HCT116 (cell line): Measurements from ENCODE around the gene LIMS2. TPM values are rescaled to one million over a fixed set of nuclear protein-coding genes. Genes with fewer than 3 reads are reported as not detected.

Experiments
- ATAC-seq: fragments of 200-7000 bp; cut with Tn5 transposase; 2 replicates; pipeline ENCODE4 v1.9.1; 2020; ENCODE audit warnings: mild to moderate bottlenecking, moderate library complexity
- BruUV-seq: library from RNA; stranded (reverse); fragments of 400-500 nt; replicated peaks from 2 replicates; lab custom pipeline; 2021; lab: Mats Ljungman, UMichigan
- CTCF ChIA-PET: fragments of 300-600 bp; sonication (Branson Sonifier 250); formaldehyde crosslinking; loops from one replicate; lab custom pipeline; 2021; ENCODE audit warnings: antibody characterized with exemption; lab: Charles Lee
- POLR2A ChIA-PET: fragments of 300-600, 350-600 bp; sonication (Branson Sonifier 250); formaldehyde crosslinking; loops from one replicate; lab custom pipeline; 2021; ENCODE audit warnings: antibody characterized with exemption; lab: Charles Lee
- RAD21 ChIA-PET, 2 experiments: fragments of 300-600 bp; sonication (Branson Sonifier 250); formaldehyde crosslinking; loops; one replicate each; lab custom pipeline; 2023; ENCODE audit warnings: low total read pairs in 2 of 2; ENCODE audit not compliant: uncharacterized antibody in 2 of 2, unreplicated experiment in 2 of 2, low non-redundant PET in 1 of 2; lab: Charles Lee
- DNase-seq: peaks from one replicate; pipeline ENCODE4 v3.0.0-alpha.2; 2010; ENCODE audit warnings: low read depth, low spot score
- H2AFZ ChIP-seq: fragments of 200-600 bp; shearing (Covaris generic), sonication (generic); 2 replicates; pipeline ENCODE4 v1.6.1; 2017; ENCODE audit warnings: low read depth, mixed run types, mixed read lengths, antibody characterized with exemption, low read length; ENCODE audit not compliant: poor library complexity, severe bottlenecking
- H3K27ac ChIP-seq: 2 replicates; pipeline ENCODE4 v1.5.1; 2012; ENCODE audit warnings: low read depth, low read length
- H3K27me3 ChIP-seq: fragments of 200-600 bp; sonication (generic); 2 replicates; pipeline ENCODE4 v1.6.1; 2016; ENCODE audit warnings: mixed run types, low read length, mixed read lengths; ENCODE audit not compliant: insufficient read depth
- H3K36me3 ChIP-seq, 2 experiments: fragments of 200-500 bp in 1 of 2; fragments of 200-600 bp in 1 of 2; sonication (Bioruptor generic) in 1 of 2; sonication (generic) in 1 of 2; 2 replicates each; pipeline versions ENCODE4 v1.5.1 to v1.6.1; 2014 to 2016; ENCODE audit warnings: low read length in 2 of 2, inconsistent platforms in 1 of 2, mixed read lengths in 1 of 2, mixed run types in 1 of 2; ENCODE audit not compliant: insufficient read depth in 2 of 2, control insufficient read depth in 1 of 2
- H3K4me1 ChIP-seq, 2 experiments: fragments of 200-600 bp in 1 of 2; sonication (generic) in 1 of 2; 2 replicates each; pipeline versions ENCODE4 v1.5.1 to v1.6.1; 2012 to 2017; ENCODE audit warnings: low read length in 2 of 2, inconsistent platforms in 1 of 2, mild to moderate bottlenecking in 1 of 2, mixed read lengths in 1 of 2, mixed run types in 1 of 2, moderate library complexity in 1 of 2; ENCODE audit not compliant: insufficient read depth in 2 of 2, control insufficient read depth in 1 of 2
- H3K4me2 ChIP-seq: fragments of 200-600 bp; sonication (generic); 2 replicates; pipeline ENCODE4 v1.6.1; 2017; ENCODE audit warnings: mixed run types, low read length, mixed read lengths
- H3K4me3 ChIP-seq, 2 experiments: fragments of 200-600 bp in 1 of 2; sonication (generic) in 1 of 2; replicated peaks in 1 of 2; 2 replicates each; pipeline ENCODE4 v1.5.1; 2011 to 2016; ENCODE audit warnings: low read length in 2 of 2, control low read depth in 1 of 2, low read depth in 1 of 2, mild to moderate bottlenecking in 1 of 2, mixed read lengths in 1 of 2, mixed run types in 1 of 2
- H3K79me2 ChIP-seq: fragments of 200-600 bp; sonication (generic); 2 replicates; pipeline ENCODE4 v1.6.1; 2017; ENCODE audit warnings: mild to moderate bottlenecking, mixed run types, low read length, moderate library complexity, mixed read lengths; ENCODE audit not compliant: insufficient read depth
- H3K9ac ChIP-seq: fragments of 200-600 bp; sonication (generic); 2 replicates; pipeline ENCODE4 v1.6.1; 2016; ENCODE audit warnings: low read length, mixed read lengths
- H3K9me2 ChIP-seq: fragments of 200-600 bp; sonication (generic), shearing (Covaris generic); 2 replicates; pipeline ENCODE4 v1.6.1; 2017; ENCODE audit warnings: mixed run types, mild to moderate bottlenecking, moderate library complexity; ENCODE audit not compliant: insufficient read depth
- H3K9me3 ChIP-seq, 2 experiments: fragments of 200-500 bp in 1 of 2; fragments of 200-600 bp in 1 of 2; sonication (Bioruptor generic) in 1 of 2; sonication (generic) in 1 of 2; 2 replicates each; pipeline ENCODE4 v1.6.1; 2014 to 2017; ENCODE audit warnings: low read length in 2 of 2, mixed read lengths in 2 of 2, inconsistent platforms in 1 of 2, low read depth in 1 of 2, mild to moderate bottlenecking in 1 of 2, mixed run types in 1 of 2, moderate library complexity in 1 of 2; ENCODE audit not compliant: control insufficient read depth in 1 of 2, insufficient read depth in 1 of 2
- H4K20me1 ChIP-seq: fragments of 200-600 bp; sonication (generic), shearing (Covaris generic); 2 replicates; pipeline ENCODE4 v1.6.1; 2017; ENCODE audit warnings: mixed run types, mild to moderate bottlenecking, moderate library complexity; ENCODE audit not compliant: insufficient read depth
- CBX3 ChIP-seq: IDR thresholded peaks from 2 replicates; pipeline ENCODE4 v1.6.1; 2012; ENCODE audit warnings: low read depth
- CEBPB ChIP-seq: IDR thresholded peaks from 2 replicates; pipeline ENCODE4 v1.6.1; 2012; ENCODE audit warnings: low read depth
- EGR1 ChIP-seq: IDR thresholded peaks from 2 replicates; pipeline ENCODE4 v1.6.1; 2012; ENCODE audit warnings: low read depth
- EZH2phosphoT487 ChIP-seq: fragments of 200-600 bp; IDR thresholded peaks from 2 replicates; pipeline ENCODE4 v1.6.1; 2018; ENCODE audit warnings: antibody characterized with exemption, borderline replicate concordance
- FOSL1 ChIP-seq: IDR thresholded peaks from 2 replicates; pipeline ENCODE4 v1.6.1; 2012; ENCODE audit warnings: low read depth
- POLR2A ChIP-seq: IDR thresholded peaks from 2 replicates; pipeline ENCODE4 v1.7.0; 2011; ENCODE audit warnings: borderline replicate concordance; ENCODE audit not compliant: insufficient read depth, insufficient read length; ENCODE audit errors: extremely low read depth
- POLR2AphosphoS5 ChIP-seq: IDR thresholded peaks from 2 replicates; pipeline ENCODE4 v1.6.1; 2011; ENCODE audit warnings: mild to moderate bottlenecking, low read depth, low read length, moderate library complexity
- RAD21 ChIP-seq: IDR thresholded peaks from 2 replicates; pipeline ENCODE4 v1.6.1; 2012; ENCODE audit warnings: low read depth, mild to moderate bottlenecking
- SIN3A ChIP-seq: IDR thresholded peaks from 2 replicates; pipeline ENCODE4 v1.6.1; 2012; ENCODE audit warnings: low read depth
- SRF ChIP-seq: IDR thresholded peaks from 2 replicates; pipeline ENCODE4 v1.6.1; 2012; ENCODE audit warnings: low read depth
- TCF7L2 ChIP-seq: IDR thresholded peaks from 2 replicates; pipeline ENCODE4 v1.7.0; 2011; ENCODE audit warnings: borderline replicate concordance, inconsistent platforms; ENCODE audit not compliant: insufficient read depth, insufficient read length; ENCODE audit errors: extremely low read depth
- YY1 ChIP-seq: IDR thresholded peaks from 2 replicates; pipeline ENCODE4 v1.6.1; 2011; ENCODE audit warnings: low read length, low read depth, moderate library complexity, mild to moderate bottlenecking; ENCODE audit not compliant: insufficient replicate concordance; ENCODE audit errors: extremely low read depth
- ZBTB33 ChIP-seq: IDR thresholded peaks from 2 replicates; pipeline ENCODE4 v1.6.1; 2011; ENCODE audit warnings: mild to moderate bottlenecking, low read length, moderate library complexity; ENCODE audit not compliant: insufficient replicate concordance; ENCODE audit errors: extremely low read depth
- ZFX ChIP-seq: fragments of 450-650 bp; IDR thresholded peaks from 2 replicates; pipeline ENCODE4 v1.6.1; 2017
- intact Hi-C: fragments of 100-400 bp; cut with micrococcal nuclease; formaldehyde crosslinking; loops from 2 replicates; pipeline ENCODE4 v1.10.0; 2022
- total RNA-seq: library from RNA; stranded (reverse); gene quantifications from one replicate; pipeline ENCODE4 v1.2.1, GENCODE V29; 2021; ENCODE audit not compliant: unreplicated experiment
- TF ChIP-seq, protein P1 (sequence below): IDR thresholded peaks from 2 replicates; pipeline ENCODE4 v1.6.1; 2012
- TF ChIP-seq, protein P2 (sequence below): IDR thresholded peaks from 2 replicates; pipeline ENCODE4 v1.6.1; 2012; ENCODE audit warnings: low read depth

The LIMS2 gene
- total RNA-seq, 1 experiment from 2014 or later: 3.7 TPM

DNA sequence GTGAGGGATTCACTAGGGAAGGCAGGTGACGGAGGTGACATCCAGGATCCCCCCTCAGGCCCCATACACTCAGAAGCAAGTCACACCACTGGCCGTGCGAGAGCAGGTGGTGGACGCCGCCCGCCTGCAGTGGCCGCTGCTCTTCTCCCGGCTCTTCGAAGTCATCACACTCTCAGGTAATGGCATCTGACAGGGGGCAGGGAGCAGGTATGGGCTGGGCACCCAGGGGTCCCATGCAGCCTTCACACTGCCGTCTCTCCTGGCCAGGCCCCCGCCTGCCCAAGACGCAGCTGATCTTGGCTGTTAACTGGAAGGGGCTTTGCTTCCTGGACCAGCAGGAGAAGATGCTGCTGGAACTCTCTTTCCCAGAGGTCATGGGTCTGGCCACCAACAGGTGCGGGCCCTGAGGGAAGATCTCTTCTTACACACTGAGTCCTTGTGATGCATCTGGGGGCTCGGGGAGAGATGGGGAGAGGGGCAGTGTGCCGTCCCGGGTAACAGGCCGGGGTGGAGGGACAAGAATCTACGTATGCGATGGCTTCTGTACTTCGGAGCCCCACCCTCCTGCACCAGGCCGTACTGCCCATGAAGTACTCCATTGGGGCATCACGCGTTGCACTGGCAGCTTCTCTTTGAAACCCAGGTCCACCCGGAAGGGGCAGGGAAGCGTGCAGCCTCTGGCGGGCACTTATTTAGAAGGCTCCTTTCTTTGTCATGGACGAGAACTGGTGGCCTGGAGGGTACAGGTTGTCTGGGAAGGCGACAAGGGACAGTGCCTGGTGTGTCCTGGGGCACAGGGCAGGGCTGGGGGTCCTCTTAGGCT is 48.2 kb downstream of the LIMS2 start (continued):
- no peak for TF ChIP-seq ZFX
- TF ChIP-seq, protein P1, sequence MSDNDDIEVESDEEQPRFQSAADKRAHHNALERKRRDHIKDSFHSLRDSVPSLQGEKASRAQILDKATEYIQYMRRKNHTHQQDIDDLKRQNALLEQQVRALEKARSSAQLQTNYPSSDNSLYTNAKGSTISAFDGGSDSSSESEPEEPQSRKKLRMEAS: no peak
- TF ChIP-seq SRF: no peak
- no peak for TF ChIP-seq RAD21
- TF ChIP-seq POLR2AphosphoS5: no peak
- TF ChIP-seq TCF7L2: no peak
- no peak for TF ChIP-seq EZH2phosphoT487

DNA sequence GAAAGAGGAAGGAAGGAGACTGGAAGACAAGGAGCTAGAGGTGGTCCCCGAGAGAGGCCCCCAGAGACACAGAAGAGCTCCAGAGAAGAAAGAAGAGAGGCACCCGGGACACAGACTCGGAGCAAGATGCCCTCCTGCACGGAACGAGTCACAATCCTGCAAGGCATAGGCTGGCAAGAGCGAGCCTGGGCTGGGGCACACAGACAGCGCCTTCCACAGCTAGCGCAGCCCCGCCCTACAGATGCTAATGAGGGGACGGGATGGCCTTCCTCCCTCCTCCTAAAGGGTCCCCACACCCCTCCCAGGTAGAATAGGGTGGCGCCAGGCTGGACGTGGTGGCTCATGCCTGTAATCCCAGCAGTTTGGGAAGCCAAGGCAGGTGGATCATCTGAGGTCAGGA is 49.2 kb downstream of the LIMS2 start:
- no peak overlapping the region for H3K27ac ChIP-seq
- DNase-seq: no peak
- no peak overlapping the region for H3K4me2 ChIP-seq
- ChIA-PET CTCF (no interaction called here), POLR2A (no interaction called here), RAD21 (no interaction called here)
- intact Hi-C loops: no loop called here
- H3K36me3 ChIP-seq: no peaks in the 10 kb centered on the region
- H3K9ac ChIP-seq: no peak overlapping the region
- no peak overlapping the region for H2AFZ ChIP-seq
- no peak overlapping the region for H3K4me3 ChIP-seq
- BruUV-seq: no TSS peak
- no peaks in the 10 kb centered on the region for H3K9me2 ChIP-seq
- no peaks in the 10 kb centered on the region for H3K79me2 ChIP-seq
- H3K27me3 ChIP-seq: no peaks in the 10 kb centered on the region
- no peaks in the 10 kb centered on the region for H4K20me1 ChIP-seq
- no peak for ATAC-seq
- H3K9me3 ChIP-seq: no peaks in the 10 kb centered on the region
- peaks cover 0 to 20% of the 10 kb centered on the region in 2 experiments; a peak in 2 of 4 replicates for H3K4me1 ChIP-seq
- no peak for TF ChIP-seq POLR2A
- no peak for TF ChIP-seq CBX3
- no peak for TF ChIP-seq FOSL1
- TF ChIP-seq, protein P1: no peak
- TF ChIP-seq EGR1: no peak
- TF ChIP-seq SIN3A: no peak
- TF ChIP-seq, protein P2, sequence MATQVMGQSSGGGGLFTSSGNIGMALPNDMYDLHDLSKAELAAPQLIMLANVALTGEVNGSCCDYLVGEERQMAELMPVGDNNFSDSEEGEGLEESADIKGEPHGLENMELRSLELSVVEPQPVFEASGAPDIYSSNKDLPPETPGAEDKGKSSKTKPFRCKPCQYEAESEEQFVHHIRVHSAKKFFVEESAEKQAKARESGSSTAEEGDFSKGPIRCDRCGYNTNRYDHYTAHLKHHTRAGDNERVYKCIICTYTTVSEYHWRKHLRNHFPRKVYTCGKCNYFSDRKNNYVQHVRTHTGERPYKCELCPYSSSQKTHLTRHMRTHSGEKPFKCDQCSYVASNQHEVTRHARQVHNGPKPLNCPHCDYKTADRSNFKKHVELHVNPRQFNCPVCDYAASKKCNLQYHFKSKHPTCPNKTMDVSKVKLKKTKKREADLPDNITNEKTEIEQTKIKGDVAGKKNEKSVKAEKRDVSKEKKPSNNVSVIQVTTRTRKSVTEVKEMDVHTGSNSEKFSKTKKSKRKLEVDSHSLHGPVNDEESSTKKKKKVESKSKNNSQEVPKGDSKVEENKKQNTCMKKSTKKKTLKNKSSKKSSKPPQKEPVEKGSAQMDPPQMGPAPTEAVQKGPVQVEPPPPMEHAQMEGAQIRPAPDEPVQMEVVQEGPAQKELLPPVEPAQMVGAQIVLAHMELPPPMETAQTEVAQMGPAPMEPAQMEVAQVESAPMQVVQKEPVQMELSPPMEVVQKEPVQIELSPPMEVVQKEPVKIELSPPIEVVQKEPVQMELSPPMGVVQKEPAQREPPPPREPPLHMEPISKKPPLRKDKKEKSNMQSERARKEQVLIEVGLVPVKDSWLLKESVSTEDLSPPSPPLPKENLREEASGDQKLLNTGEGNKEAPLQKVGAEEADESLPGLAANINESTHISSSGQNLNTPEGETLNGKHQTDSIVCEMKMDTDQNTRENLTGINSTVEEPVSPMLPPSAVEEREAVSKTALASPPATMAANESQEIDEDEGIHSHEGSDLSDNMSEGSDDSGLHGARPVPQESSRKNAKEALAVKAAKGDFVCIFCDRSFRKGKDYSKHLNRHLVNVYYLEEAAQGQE: no peak
- TF ChIP-seq EZH2phosphoT487: no peak
- TF ChIP-seq POLR2AphosphoS5: no peak
- TF ChIP-seq YY1: no peak
- no peak for TF ChIP-seq ZBTB33
- TF ChIP-seq CEBPB: no peak
